GM21367 (cell line): ENCODE measurements around the gene TMEM52.

Experiments used
- ATAC-seq: cut with Tn5 transposase; IDR thresholded peaks from one replicate; pipeline ENCODE4 v1.9.1; 2021; ENCODE audit not compliant: unreplicated experiment

TMEM52 gene

DNA sequence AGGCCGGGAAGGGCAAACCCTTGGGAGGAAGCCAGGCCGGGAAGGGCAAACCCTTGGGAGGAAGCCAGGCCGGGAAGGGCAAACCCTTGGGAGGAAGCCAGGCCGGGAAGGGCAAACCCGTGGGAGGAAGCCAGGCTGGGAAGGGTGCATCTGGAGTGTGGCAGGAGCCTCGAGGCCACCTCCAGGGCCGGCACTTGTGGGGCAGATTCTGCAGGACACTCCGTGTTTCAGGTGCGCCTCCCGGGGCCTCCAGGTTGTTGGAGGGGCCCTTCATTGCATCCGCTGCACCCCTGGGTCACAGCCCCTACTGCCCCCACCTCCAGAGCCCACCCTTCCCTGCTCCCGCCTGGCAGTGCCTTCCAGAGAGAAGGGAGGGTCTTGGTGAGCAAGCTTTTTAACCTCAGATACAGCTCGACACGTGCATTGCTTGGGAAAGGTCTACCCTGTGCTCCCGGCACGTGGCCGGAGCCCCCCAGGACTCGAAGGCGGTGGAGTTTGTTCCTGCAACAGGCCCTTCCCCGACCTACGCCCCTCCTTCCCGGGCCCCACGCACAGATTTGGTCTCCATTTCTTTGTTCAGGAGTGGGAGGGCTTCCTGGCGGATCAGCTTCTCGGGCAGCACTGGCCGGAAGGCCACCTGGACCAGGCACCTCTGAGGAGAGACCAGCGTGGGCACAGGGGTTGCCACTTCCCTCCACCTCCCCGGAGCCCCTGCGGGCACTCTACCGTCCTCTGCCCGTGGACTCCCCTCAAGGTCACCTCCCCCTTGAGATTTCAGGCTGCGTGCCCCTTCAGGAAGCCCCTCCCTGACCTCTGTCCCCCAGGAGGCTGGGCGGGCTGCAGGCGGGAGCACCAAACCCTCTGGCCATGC is 9.4 kb upstream of the TMEM52 start:
- no peak for ATAC-seq

DNA sequence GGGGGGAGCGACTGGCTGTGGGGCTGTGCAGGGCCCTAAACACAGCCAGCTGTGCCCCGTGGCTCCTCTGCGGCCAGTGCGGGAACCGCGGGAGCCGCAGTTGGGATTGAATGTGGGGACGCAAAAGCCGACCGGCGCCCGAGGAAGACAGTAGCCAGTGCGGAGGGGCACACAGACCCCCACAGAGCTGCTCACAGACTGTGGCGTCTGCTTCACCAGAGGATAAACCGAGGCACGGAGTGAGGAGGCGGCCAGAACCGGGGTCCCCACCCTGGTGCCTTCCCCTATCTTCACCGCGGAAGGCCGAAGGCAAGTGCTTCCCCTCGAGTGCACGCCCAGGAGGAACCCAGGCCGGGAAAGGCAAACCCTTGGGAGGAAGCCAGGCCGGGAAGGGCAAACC is 8.7 kb upstream of the TMEM52 start:
- no peak for ATAC-seq

DNA sequence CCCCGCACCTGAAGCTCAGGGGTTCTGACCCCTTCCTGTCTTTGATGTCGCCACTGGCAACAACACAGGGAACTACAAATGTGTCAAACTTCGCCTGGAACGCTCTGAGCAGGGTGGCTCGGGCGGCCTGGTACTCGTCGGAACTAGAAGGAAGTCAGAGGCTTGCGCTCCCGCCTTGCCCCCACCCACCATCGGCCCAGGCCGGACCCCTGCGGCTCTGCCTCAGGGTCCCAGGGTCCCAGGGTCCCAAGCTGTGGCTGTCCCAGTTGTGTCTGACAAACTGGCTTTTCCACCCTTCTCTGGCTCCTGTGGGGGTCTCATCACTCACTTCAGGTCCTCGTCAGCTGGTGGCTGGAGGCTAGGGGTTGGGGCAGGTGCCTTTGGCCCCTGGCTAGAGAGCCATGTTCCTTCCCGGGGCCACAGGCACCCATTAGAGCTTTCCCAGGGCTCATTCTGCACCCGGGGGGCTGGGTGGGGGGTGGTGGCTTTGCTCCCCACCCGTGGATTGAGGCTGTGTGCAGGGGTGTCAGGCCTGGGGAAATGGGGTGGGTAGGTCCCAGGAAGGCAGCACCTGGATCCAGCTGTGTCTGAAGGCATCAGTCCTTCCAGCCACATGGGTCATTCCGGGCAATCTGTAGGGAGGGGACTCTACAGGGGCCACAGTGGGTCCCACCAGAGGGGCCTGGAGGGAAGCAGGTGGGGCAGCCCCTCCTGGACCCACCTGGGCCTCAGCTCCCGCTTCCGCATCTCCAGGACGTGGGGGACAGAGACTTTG is 8.0 kb upstream of the TMEM52 start:
- ATAC-seq = no peak

DNA sequence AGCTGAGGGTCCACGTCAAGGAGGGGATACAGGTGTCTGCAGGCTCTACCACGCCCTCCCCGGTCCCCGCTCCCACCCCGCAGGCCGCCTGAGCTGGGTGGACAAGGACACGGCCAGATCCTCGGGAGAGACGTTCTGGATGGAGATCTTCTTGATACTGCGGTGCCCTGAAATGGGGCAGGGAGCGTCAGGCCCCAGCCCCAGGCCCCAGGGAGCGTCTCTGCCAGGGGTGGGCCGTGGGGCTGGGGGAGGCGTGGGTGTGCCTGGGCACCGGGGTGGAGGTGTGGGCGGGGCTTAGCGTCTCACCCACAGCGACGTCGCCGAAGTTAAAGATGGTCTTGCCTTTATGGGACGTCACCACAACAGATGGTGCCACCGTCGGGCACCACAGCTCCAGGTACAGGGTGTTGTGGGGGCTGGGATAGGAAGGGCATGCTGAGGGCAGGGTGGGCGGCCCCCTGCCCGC is 7.3 kb upstream of the TMEM52 start:
- no peak for ATAC-seq

DNA sequence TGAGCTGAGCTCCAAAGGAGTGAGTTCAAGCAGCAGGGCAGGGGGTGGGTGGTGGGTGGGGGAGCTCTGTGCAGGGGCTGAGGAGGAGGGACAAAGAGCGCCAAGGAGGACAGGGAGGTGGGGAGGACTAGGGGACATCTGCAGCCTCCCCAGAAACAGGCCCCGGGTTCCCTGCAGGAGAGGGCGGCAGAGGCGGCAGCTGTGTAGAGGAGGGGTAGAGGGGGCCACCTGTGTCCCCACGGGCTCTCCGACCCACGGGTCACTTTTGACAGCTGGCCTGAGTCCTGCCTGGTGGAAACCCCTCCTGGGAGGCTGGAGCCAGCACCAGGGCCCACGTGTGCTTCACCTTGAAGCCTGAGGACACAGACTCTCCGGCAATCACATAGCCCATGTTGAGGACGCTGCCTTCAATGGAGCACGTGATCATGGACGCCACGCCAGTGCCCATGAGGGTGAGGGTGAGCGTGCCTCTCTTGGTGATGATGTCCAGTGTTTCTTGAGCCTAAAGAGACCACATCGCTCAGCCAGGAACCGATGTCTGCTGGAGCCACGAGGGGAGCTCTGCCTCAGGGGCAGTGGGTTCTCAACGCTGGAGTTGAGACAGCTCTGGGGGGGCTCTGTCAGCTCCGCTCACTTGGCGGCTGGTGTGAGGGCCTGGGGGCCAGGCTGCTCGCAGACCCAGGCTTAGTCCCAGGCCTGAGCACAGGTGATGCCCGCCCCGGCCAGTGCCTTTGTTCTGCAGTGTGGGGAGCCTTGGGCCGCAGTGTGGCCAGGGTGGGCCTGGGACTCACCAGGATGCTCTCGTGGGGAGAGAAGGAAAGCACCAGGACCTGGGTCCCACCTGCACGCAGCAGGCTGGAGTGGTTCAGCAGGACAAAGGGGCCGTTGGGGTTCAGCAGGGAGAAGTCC is 6.6 kb upstream of the TMEM52 start:
- ATAC-seq = no peak

DNA sequence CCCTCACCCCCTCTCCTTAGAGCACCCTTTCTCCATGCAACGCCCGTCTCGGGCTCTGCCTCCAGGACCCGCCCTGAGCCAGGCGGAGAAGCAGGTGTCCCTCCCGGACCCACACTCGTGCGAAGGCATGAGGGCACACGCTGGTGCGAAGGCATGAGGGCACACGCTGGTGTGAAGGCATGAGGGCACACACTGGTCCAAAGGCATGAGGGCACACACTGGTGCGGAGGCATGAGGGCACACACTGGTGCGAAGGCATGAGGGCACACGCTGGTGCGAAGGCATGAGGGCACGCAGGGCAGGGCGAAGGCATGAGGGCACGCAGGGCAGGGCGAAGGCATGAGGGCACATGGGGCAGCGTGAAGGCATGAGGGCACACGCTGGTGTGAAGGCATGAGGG is 5.8 kb upstream of the TMEM52 start:
- no peak for ATAC-seq

DNA sequence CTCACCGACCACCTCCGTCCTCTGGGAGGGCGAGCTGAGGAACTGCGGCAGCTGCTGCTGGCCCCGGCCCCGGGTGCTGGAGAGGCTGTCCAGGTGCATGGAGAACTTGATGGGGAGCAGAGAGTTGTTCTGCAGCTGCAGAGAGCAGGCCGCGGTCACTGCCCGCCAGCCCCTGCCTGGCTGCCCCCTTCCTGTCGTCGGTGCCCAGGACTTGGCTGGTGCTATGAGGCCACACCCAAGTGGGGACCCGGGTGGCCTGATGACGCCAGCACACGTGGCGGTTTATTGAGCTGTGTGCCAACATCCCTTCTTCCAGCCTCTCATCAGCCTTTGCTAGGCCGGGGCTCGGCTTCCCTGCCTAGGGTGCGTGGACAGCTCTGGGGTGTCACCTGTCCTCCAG is 5.3 kb upstream of the TMEM52 start:
- no peak for ATAC-seq

DNA sequence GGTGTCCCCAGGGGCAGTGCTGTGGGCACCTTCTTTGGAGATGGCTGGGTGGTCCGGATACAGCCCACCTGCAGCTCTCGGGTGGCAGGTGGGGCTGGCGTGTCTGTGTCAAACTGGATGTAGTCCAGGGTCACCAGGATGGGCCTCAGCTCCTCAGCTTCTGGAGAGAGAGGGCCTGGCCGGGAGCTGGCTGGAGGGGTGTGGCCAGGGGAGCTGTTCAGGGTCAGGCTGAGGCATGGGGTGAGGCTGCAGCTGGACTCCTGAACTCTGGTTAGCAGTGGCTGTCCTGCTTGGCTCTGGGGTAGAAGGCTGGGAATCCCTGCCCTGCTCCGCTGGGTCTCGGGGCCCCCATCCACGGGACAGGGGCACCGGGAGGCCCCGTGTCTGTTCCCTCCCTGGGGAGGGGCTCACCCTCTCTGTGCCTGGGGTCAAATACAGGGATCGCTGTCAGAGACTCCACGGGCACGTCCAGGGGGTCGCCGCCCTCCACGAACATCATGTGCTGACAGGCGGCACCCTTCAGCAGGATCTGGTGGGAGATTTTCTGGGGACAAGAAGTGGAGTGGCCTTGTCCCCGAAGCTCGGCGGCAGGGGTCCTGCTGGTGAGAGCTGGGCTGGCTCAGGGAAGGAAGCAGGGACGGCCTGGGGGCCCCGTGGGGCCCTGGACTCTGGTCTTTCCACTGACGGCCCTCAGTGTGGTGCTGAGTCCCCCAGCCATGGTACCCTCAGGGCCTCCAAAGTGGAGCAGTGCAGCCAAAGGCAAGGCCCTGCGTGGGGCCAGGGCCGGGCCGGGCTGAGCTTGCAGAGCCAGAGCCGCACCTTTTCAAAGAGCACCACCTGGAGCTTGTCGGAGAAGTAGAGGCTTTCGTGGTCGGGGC is 4.1 kb upstream of the TMEM52 start:
- no peak for ATAC-seq

DNA sequence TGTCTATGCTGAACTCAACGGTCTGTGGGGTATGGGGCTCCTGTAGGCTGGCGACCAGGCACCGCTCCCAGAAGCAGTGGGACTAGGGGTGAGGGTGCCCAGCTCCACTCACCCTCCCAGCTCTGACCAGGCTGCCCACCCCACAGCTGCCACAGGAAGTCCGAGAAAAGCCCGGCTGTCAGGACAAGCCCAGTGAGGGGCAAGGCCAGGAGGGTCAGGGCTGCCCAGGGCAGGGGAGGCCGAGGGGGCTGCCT is 3.5 kb upstream of the TMEM52 start:
- no peak for ATAC-seq

DNA sequence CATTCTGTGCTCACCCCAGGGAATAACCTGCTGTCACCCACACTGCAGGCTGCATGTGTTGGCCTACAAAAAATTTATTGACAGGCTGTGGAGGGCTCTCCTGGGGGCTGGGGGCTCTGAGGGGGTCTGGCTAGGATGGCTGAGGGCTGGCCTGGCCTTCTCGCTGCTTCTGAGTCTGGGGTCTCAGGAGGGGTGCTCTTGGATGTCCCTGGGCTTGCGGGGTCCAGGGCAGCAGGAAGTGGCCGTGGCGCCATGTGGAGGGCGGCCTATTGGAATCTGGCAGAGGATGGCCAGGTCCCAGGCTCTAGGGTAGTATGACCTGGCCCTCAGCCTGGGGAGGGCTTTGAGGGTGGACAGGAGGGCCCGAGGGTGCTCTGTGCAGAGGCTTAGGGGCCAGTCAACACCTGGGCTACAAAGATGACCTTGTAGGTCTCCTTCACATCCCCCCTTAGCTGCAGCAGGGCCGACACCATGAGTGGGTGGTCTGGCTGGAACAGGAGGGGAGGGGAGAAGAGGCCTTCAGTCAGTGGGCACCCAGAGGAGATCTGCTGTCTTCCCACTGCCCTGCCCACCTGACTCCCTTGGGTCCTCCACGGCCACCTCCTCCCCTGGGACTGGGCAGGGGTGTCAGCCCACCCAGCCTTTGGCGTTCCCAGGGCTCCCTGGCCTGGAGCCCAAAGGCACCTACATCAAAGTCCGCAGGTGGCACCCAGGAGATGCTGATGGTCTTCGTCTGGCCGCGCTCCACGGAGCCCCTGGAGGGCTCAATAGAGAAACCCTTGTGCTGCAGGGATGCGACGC is 3.0 kb upstream of the TMEM52 start:
- no peak for ATAC-seq

DNA sequence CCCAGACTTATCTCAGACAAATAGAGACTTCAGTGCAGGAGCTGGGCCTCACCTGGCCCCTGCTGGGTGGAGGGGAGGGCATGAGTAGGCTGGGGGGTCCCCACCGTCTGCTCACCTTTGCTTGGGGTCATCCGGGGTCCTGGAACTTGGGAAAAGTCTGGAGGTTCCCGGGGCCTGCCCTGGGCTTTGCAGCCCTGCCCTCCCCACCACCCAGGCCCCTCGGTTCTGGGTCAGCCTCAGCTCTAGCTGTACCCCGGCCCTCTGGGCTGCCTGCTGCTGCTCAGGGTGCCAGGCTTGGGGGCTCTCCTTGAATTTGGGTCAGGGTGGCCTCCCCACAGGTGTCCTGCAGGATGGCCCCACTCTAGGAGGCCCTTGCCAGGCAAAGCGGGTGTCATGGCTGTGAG is 2.4 kb upstream of the TMEM52 start:
- ATAC-seq = no peak

DNA sequence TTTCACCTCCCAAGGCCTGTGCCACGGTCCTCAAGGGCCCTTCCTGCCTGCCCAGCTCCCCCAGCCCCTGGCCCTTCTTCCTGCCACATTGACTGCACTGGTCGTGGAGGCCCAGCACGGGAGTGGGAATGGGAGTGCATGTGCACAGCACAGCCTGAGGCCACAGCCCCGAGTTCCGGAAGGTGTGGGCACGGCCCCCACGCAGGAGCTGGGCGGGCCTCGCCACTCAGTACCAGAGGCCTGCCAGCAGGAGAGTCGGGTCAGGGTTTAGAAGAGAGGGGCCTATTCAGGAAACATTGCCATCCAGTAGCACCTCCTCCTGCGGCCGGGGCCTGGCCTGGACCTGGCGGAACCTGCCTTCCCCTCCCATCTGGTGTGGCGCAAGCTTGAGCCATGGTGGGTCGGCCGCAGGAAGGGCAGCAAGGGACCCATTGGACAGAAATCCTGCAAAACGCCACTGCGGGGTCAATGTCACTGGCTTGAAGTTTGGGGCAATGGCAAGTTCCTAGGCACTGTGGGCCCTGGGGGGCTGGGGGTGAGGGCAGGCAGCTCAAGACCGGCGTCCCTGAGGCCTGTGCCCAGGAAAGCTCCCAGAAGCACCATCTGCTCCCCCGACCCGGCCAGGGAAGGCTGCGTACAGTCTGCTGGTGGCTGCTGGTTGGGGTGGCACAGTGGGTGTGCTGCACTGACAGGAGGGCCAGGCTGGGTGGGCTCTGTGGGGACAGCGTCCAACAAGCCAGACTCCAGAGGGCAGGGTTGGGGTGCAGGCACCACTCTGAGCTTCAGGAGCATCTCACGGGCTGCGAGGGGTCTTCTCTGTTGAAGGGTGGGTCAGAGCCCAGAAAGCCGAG is 1.8 kb upstream of the TMEM52 start:
- ATAC-seq = no peak

DNA sequence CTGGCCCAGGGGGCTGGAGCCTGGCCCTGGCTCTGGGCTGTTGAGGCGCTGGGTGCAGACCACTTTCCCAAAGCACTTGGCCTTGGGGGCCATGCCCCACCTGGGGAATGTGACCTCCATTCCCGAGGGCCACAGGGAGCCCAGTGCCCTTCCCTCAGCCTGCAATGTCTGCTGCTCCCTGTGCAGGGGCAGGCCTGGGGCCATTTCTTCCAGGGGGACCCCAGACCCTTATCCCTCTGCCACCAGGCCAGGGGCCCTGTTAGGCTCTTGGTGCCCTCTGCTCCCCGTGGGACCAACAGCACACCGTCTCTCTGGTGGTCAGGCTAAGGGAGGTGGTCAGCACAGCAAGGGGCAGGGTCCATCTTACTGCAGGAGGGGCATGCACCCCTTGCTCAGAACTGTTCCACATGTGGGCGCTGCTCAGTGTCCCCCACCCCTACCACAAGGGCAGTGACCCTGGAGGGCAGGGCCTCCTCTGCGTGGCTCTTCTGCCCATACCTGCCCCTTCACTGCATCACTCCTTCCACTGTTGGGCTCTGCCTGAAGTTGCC is 1.1 kb upstream of the TMEM52 start:
- ATAC-seq = no peak

DNA sequence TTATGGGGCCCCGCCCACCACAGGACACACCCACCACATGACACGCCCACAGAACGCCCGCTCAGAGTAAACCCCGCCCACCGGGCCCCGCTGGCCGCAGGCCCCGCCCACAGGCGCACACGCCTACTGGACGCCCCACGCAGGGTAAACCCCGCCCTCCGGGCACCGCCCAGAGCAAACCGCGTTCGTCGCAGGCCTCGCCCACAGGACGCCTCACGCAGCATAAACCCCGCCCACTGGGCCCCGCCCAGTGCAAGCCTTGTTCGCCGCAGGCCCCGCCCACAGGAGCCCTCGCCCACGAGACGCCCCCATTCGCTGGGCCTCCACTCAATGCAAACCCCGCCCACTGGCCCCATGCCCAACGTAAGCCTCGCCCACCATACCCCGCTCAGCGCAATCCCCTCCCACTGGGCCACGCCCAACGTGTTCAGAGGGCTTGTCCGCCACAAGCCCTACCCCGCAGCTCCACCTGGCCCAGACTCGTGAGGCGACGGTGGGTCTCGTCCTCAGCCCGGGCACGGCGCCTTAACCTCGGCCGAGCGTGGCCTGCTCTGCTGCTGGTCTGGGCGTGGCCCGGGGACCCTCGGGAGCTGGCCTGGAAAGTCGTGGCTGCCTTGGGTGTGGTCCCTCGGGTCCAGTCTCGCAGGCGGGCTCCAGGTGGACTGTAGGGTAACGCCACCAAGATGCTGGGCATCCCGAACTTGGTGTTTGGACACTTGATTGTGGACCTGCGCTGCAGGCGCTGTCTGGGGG is 401 bp upstream of the TMEM52 start:
- ATAC-seq = peak; percentile 72

DNA sequence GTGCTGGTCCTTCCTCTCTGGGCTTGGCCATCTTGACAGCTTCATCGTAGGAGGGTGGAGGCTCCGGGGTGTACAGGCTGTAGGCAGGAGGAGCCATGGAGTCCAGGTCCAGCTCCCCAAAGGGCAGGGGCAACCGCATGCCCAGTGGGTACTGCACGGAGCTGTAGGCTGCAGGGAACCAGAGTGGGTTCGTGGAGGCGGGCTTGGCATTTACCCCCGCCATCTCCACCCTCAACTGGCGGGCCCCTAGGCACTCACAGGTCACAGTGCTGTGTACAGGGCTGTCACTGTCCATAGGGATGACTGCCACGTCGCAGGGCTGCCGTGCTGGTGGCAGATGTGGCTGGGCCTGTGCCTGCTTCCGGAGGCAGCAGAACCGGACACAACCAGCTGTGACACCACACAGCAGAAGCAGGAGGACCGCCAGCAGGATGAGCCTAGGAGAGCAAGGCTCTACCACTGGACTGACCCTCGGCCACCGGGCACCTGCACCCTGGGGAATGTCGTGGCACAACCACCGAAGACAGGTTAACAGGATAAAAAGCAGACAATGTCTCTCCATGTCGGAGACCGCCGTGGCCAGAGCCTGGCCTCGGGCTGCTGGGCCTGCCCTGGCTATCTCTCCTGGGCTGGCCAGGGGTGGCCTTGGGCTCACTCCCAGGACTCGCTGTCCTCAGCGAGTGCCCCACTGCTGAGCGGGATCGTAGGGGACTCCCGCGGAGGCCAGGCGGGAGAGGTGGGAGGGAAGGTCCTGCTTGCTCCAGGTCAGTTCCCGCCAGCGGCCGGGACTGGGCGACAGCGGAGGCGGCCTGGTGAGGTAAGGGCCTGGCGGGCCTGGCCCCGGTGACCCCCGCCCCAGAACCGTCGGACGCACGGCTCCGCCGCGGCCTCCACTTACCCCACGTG is 831 bp downstream of the TMEM52 start:
- no peak for ATAC-seq

DNA sequence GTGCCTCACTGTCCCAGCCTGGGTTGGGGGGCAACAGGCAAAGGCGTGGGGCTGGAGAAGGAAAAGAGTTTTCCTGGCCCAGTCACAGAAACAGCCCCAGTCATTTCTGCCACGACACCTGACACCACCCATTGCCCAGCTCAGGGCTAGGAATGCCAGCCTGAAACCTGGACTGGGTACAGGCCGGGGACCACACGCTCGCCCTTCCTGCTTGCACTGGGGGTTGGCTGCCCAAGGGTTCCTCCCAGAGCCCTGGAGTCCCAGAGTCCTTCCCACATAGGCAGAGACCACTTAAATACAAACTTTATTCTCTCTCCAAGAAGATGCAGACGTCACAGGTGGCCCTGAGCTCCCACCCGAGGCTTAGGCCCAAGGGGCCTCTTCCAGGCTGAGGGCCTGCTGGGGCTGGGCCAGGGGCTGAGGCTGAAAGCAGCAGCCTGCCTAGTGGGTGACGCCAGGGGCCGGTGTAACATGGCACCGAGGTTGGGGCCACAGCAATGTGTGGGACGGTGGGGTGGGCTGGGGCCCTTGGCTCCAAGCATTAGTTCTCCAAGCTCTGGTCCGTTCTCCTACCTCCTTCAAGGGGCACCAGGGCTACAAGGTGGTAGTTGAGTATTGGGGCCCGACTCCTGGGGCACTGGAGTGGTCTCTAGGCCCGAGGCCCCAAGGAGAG is 1.6 kb downstream of the TMEM52 start:
- ATAC-seq = no peak
